OCI-LY1 (cell line): ENCODE data around the gene GNPTG.

ENCODE experiments used
- EZH2 ChIP-seq: fragments of 200-600 bp; sonication (generic), shearing (Covaris generic); IDR thresholded peaks from 2 replicates; pipeline ENCODE4 v1.8.0; 2017; ENCODE audit warnings: borderline replicate concordance, mixed run types, mild to moderate bottlenecking, antibody characterized with exemption, low read length, moderate library complexity, mixed read lengths
- TF ChIP-seq, protein P1 (sequence below): fragments of 200-600 bp; sonication (generic), shearing (Covaris generic); IDR thresholded peaks from 2 replicates; pipeline ENCODE4 v1.5.1; 2017; ENCODE audit warnings: mild to moderate bottlenecking, antibody characterized with exemption, low read length, moderate library complexity, mixed read lengths

DNA sequence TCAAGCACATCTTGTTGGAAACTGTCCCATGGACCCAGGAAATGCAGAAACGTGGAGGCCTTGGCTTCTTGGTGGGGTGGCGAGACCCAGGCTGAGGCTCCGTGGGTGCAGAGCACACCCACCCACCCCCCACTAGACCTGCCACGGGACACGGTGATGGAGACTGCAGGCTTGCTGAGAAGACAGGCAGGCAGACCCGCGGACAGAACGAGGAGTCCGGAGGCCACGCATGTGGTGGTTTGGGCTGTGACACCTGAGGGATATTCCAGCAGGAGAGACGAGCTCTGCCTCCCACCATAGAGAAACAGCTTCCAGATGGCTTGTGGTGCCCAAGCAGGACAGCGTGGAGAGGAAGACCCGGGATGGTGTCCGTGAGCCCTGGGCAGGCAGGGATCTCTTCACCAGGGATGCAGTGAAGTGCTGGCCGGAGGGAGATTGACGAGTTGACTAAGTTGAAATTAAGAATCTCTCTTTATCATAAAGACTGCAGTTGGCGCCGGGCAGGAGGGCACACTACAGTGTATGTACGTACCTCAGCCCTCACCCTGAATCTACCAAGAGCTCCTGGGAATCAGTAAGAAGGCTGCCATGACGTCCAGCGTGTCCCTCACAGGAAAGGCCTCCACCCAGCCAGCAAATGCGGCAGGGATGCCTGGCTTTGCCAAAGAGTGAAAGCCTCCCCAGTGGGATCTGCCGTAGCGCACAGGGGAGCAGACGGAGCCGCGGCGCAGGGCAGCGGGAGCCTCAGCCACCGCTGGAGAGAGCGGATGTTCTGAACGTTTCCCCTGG is 34.1 kb upstream of the GNPTG start:
- TF ChIP-seq, protein P1, sequence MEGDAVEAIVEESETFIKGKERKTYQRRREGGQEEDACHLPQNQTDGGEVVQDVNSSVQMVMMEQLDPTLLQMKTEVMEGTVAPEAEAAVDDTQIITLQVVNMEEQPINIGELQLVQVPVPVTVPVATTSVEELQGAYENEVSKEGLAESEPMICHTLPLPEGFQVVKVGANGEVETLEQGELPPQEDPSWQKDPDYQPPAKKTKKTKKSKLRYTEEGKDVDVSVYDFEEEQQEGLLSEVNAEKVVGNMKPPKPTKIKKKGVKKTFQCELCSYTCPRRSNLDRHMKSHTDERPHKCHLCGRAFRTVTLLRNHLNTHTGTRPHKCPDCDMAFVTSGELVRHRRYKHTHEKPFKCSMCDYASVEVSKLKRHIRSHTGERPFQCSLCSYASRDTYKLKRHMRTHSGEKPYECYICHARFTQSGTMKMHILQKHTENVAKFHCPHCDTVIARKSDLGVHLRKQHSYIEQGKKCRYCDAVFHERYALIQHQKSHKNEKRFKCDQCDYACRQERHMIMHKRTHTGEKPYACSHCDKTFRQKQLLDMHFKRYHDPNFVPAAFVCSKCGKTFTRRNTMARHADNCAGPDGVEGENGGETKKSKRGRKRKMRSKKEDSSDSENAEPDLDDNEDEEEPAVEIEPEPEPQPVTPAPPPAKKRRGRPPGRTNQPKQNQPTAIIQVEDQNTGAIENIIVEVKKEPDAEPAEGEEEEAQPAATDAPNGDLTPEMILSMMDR = no peak
- no peak for TF ChIP-seq EZH2
